A673 (cell line): ENCODE measurements around the gene RASSF3. TPM values are rescaled to one million over a fixed set of nuclear protein-coding genes. Genes with fewer than 3 reads are reported as not detected.

Experiments used
- BruUV-seq: library from RNA; stranded (reverse); fragments of 400-500 nt; replicated peaks from 2 replicates; lab custom pipeline; 2021; lab: Mats Ljungman, UMichigan
- CTCF ChIA-PET: fragments of 300-600 bp; sonication (Branson Sonifier 250); formaldehyde crosslinking; loops from one replicate; lab custom pipeline; 2022; ENCODE audit warnings: antibody characterized with exemption; lab: Charles Lee
- POLR2A ChIA-PET: fragments of 300-600 bp; sonication (Branson Sonifier 250); formaldehyde crosslinking; loops from one replicate; lab custom pipeline; 2022; ENCODE audit warnings: antibody characterized with exemption; ENCODE audit not compliant: low non-redundant PET; lab: Charles Lee
- DNase-seq: peaks from one replicate; pipeline ENCODE4 v3.0.0-alpha.2; 2015; ENCODE audit warnings: low spot score
- H3K27ac ChIP-seq: fragments of 200-600 bp; sonication (generic); 2 replicates; pipeline ENCODE4 v1.5.1; 2016; ENCODE audit warnings: mixed run types, low read depth, mild to moderate bottlenecking, mixed read lengths, antibody characterized with exemption, low read length; ENCODE audit not compliant: poor library complexity, severe bottlenecking
- H3K27me3 ChIP-seq: fragments of 200-600 bp; sonication (generic); replicated peaks from 2 replicates; pipeline ENCODE4 v1.6.1; 2017; ENCODE audit warnings: mixed run types, low read depth, mild to moderate bottlenecking, mixed read lengths, antibody characterized with exemption, low read length; ENCODE audit not compliant: insufficient read depth, poor library complexity
- H3K36me3 ChIP-seq: fragments of 200-600 bp; sonication (generic); 2 replicates; pipeline ENCODE4 v1.6.1; 2016; ENCODE audit warnings: mixed run types, mild to moderate bottlenecking, mixed read lengths, antibody characterized with exemption, low read length; ENCODE audit not compliant: insufficient read depth, poor library complexity, severe bottlenecking
- H3K4me1 ChIP-seq: fragments of 200-600 bp; sonication (generic); 2 replicates; pipeline ENCODE4 v1.6.1; 2017; ENCODE audit warnings: mixed run types, mild to moderate bottlenecking, mixed read lengths, antibody characterized with exemption, low read length; ENCODE audit not compliant: insufficient read depth, poor library complexity, severe bottlenecking
- H3K4me3 ChIP-seq: fragments of 200-600 bp; sonication (generic); 2 replicates; pipeline ENCODE4 v1.5.1; 2016; ENCODE audit warnings: low read depth, mixed run types, mild to moderate bottlenecking, mixed read lengths, low read length; ENCODE audit not compliant: poor library complexity, severe bottlenecking
- H3K9me3 ChIP-seq: fragments of 200-600 bp; sonication (generic); 2 replicates; pipeline ENCODE4 v1.6.1; 2016; ENCODE audit warnings: mixed run types, low read depth, mild to moderate bottlenecking, mixed read lengths, antibody characterized with exemption, low read length; ENCODE audit not compliant: poor library complexity, severe bottlenecking
- EZH2 ChIP-seq: fragments of 200-600 bp; sonication (generic); IDR thresholded peaks from 2 replicates; pipeline ENCODE4 v1.6.1; 2017; ENCODE audit warnings: borderline replicate concordance, low read depth, mild to moderate bottlenecking, mixed read lengths, antibody characterized with exemption, low read length; ENCODE audit not compliant: poor library complexity, severe bottlenecking
- intact Hi-C: fragments of 100-400 bp; cut with micrococcal nuclease; formaldehyde crosslinking; loops from one replicate; pipeline ENCODE4 v1.10.0; 2022; ENCODE audit not compliant: unreplicated experiment
- total RNA-seq: library from RNA; stranded (reverse); gene quantifications from 2 replicates; pipeline ENCODE4 v1.2.3, GENCODE V29; 2021
- TF ChIP-seq, protein P1 (sequence below): fragments of 300-800, 200-600 bp; sonication (generic); conservative IDR thresholded peaks from 2 replicates; pipeline ENCODE4 v1.5.1; 2017; ENCODE audit warnings: low read depth, mild to moderate bottlenecking, antibody characterized with exemption, low read length, moderate library complexity, mixed read lengths

Gene RASSF3
- total RNA-seq, 1 experiment from 2014 or later: 38.2 TPM

DNA sequence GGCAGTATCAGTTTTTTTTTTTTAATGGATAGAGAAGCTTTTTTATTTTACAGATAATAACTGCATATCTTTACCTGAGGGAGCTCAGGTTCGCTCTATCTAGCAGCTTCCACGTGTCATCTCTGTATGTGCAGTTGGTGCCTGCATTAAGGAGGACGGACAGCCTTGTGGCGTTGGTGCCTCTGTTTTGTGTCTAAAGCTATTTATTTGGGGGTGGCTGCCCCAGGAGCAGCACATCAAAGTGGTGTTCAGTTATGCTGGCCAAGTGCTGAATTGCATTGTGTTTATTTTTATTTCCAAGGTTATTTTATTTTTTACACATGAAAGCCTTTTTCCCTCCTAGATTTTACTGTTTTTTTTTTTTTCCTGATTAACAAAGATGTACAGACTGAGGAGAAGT, 59.7 kb downstream of the RASSF3 start:
- H3K4me3 ChIP-seq: no peak overlapping the region

DNA sequence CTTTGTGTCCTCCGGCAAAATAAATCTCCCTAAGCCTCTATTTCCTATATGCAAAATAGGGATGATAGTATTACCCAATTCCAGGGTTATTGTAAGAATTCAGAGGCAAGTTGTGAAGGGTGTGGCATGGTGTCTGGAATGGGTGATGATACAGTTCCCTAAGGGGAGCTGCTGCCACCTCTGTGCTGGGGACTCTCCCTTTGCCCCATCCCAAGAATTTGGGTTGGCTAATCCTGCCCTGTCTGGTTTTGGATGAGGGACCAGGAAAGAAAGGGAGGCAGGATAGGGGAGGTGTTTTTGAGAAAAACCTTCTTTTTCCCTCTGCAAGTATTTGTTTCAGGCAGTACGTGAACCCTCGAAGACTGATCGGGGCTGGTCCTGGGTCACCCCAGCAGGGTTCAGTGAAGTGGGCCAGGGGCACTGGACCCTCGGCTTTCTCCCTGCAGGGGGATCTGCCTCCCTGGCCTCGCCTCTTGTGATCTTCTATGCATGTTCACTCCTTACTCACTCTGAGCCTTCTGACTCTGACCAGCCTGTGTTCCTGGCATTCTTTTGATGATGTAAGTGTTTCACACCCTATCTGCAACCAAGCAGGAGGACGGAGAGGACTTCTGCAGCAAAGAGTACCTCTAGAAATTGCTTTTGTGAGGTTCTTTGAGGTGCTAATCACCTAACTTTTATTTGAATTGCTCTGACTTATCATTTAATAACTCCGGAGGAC, 60.8 kb downstream of the RASSF3 start:
- ChIA-PET POLR2A (no interaction called here), CTCF (no interaction called here)
- H3K4me1 ChIP-seq: peaks cover 75% of the 10 kb centered on the region
- no peaks in the 10 kb centered on the region for H3K9me3 ChIP-seq
- no peaks in the 10 kb centered on the region for H3K36me3 ChIP-seq
- peak; percentile 70 for DNase-seq
- intact Hi-C loops: loop anchor here (5.0 kb wide), 2 partner anchors 44 to 59 kb away; partner anchors contain the start of gene RASSF3
- BruUV-seq: no TSS peak
- peak overlapping the region; percentile 48 for H3K27ac ChIP-seq
- no peaks in the 10 kb centered on the region for H3K27me3 ChIP-seq
- TF ChIP-seq, protein P1, sequence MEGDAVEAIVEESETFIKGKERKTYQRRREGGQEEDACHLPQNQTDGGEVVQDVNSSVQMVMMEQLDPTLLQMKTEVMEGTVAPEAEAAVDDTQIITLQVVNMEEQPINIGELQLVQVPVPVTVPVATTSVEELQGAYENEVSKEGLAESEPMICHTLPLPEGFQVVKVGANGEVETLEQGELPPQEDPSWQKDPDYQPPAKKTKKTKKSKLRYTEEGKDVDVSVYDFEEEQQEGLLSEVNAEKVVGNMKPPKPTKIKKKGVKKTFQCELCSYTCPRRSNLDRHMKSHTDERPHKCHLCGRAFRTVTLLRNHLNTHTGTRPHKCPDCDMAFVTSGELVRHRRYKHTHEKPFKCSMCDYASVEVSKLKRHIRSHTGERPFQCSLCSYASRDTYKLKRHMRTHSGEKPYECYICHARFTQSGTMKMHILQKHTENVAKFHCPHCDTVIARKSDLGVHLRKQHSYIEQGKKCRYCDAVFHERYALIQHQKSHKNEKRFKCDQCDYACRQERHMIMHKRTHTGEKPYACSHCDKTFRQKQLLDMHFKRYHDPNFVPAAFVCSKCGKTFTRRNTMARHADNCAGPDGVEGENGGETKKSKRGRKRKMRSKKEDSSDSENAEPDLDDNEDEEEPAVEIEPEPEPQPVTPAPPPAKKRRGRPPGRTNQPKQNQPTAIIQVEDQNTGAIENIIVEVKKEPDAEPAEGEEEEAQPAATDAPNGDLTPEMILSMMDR: no peak
- no peak overlapping the region for H3K4me3 ChIP-seq

More for the DNA sequence above, 59.7 kb downstream of the RASSF3 start:
- intact Hi-C loops: loop anchor here (5.0 kb wide), 2 partner anchors 43 to 58 kb away; partner anchors contain the start of gene RASSF3
- POLR2A ChIA-PET: no interaction called here
- H3K27me3 ChIP-seq: no peaks in the 10 kb centered on the region
- peaks cover 72% of the 10 kb centered on the region for H3K4me1 ChIP-seq
- peak overlapping the region; percentile 69 for H3K27ac ChIP-seq
- H3K9me3 ChIP-seq: no peaks in the 10 kb centered on the region
- no TSS peak for BruUV-seq
- no peaks in the 10 kb centered on the region for H3K36me3 ChIP-seq
- no peak for DNase-seq
- CTCF ChIA-PET: no interaction called here
- no peak for TF ChIP-seq EZH2
- TF ChIP-seq, protein P1: no peak

DNA sequence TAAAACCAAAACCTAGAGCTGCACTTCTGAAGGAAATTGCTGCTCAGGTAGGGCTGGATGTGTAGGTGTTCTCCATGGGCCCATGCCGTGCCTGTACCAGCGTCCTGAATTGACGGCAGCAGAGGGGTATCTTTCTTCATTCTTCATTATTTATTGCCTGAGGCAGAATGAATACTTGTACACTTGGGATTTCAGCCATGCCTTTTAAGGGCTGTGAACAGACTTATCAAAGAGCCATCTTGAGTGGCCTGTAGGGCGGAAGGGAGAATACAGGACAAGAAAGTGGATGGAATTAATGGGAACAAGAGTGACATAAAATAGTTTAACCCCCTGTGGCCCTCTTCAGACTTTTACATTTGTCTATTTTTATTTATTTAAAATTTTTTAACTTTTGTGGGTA, 61.4 kb downstream of the RASSF3 start:
- DNase-seq: peak; percentile 50
- ChIA-PET CTCF (no interaction called here), POLR2A (no interaction called here)
- no peaks in the 10 kb centered on the region for H3K9me3 ChIP-seq
- H3K36me3 ChIP-seq: no peaks in the 10 kb centered on the region
- H3K27me3 ChIP-seq: no peaks in the 10 kb centered on the region
- H3K27ac ChIP-seq: peak overlapping the region; percentile 48
- no TSS peak for BruUV-seq
- TF ChIP-seq EZH2: no peak
- TF ChIP-seq, protein P1: no peak
- intact Hi-C loops: loop anchor here (5.0 kb wide), 2 partner anchors 44 to 59 kb away; partner anchors contain the start of gene RASSF3
- H3K4me1 ChIP-seq: peaks cover 72% of the 10 kb centered on the region
- no peak overlapping the region for H3K4me3 ChIP-seq
